HepG2 (cell line): ENCODE data around the gene YAP1. TPM values are rescaled to one million over a fixed set of nuclear protein-coding genes. Genes with fewer than 3 reads are reported as not detected.

Source experiments
- HNRNPL ChIP-seq: fragments of 200-400 bp; formaldehyde crosslinking; IDR thresholded peaks from 2 replicates; pipeline ENCODE4 v1.6.1; 2017; ENCODE audit warnings: mild to moderate bottlenecking, low read depth, low read length
- HOXA3 ChIP-seq: sonication (generic); formaldehyde crosslinking; IDR thresholded peaks from 2 replicates; pipeline ENCODE4 v1.5.0; 2020; ENCODE audit warnings: missing genetic modification reagents
- MBNL3 ChIP-seq: fragments of 250-450 bp; sonication (Bioruptor Pico); conservative IDR thresholded peaks from 2 replicates; pipeline ENCODE4 v1.8.0; 2022; ENCODE audit warnings: mild to moderate bottlenecking, inconsistent platforms
- MIXL1 ChIP-seq: IDR thresholded peaks from 2 replicates; pipeline ENCODE4 v1.6.1; 2016
- PRPF4 ChIP-seq: fragments of 200-400 bp; formaldehyde crosslinking; IDR thresholded peaks from 2 replicates; pipeline ENCODE4 v1.6.1; 2016; ENCODE audit warnings: low read length, low read depth; ENCODE audit not compliant: poor library complexity, severe bottlenecking
- SRF ChIP-seq: IDR thresholded peaks from 2 replicates; pipeline ENCODE4 v1.6.1; 2011; ENCODE audit warnings: mild to moderate bottlenecking, low read depth, low read length, moderate library complexity
- ZIK1 ChIP-seq: sonication (generic); formaldehyde crosslinking; IDR thresholded peaks from 2 replicates; pipeline ENCODE4 v1.5.0; 2020; ENCODE audit warnings: mild to moderate bottlenecking, low read depth, missing genetic modification reagents, borderline replicate concordance
- ZNF343 ChIP-seq: sonication (generic); formaldehyde crosslinking; IDR thresholded peaks from 2 replicates; pipeline ENCODE4 v1.4.0; 2020; ENCODE audit warnings: mild to moderate bottlenecking, missing genetic modification reagents
- ZNF746 ChIP-seq: sonication (generic); formaldehyde crosslinking; IDR thresholded peaks from 2 replicates; pipeline ENCODE4 v1.8.0; 2022; ENCODE audit warnings: mild to moderate bottlenecking, missing genetic modification reagents
- ZNF775 ChIP-seq: sonication (generic); formaldehyde crosslinking; IDR thresholded peaks from 2 replicates; pipeline ENCODE4 v1.4.0; 2020; ENCODE audit warnings: missing genetic modification reagents, mild to moderate bottlenecking, moderate library complexity, borderline replicate concordance
- ZNF83 ChIP-seq: sonication (generic); formaldehyde crosslinking; IDR thresholded peaks from 2 replicates; pipeline ENCODE4 v1.4.0; 2020; ENCODE audit warnings: missing genetic modification reagents, mild to moderate bottlenecking, borderline replicate concordance
- polyA plus RNA-seq, 8 experiments: library from polyadenylated mRNA; depleted of rRNA in 3 of 8; stranded (reverse) in 7 of 8; unstranded in 1 of 8; fragments of >200 nt; fragmentation: Illumina TruSeq in 4 of 8; extraction: Trizol in 4 of 8; gene quantifications; 2 replicates each; pipeline versions ENCODE4 v1.2.1 to v1.2.3, GENCODE V29; 2011 to 2016; ENCODE audit warnings: low read depth in 4 of 8, missing spikeins in 1 of 8, mixed read lengths in 1 of 8; ENCODE audit not compliant: insufficient read depth in 1 of 8
- total RNA-seq, 5 experiments: library from RNA; depleted of rRNA; stranded (reverse); fragments of >200 nt; fragmentation: Illumina TruSeq; extraction: Trizol; gene quantifications; 2 replicates each; pipeline ENCODE4 v1.2.3, GENCODE V29; 2016; ENCODE audit warnings: low read depth in 1 of 5
- TF ChIP-seq, protein P1 (sequence below): sonication (generic); formaldehyde crosslinking; conservative IDR thresholded peaks from 2 replicates; pipeline ENCODE4 v1.4.0; 2020; ENCODE audit warnings: missing genetic modification reagents
- TF ChIP-seq, protein P2 (sequence below): sonication (generic); formaldehyde crosslinking; IDR thresholded peaks from 2 replicates; pipeline ENCODE4 v1.8.0; 2022; ENCODE audit warnings: missing genetic modification reagents, low read depth, mild to moderate bottlenecking, borderline replicate concordance
- TF ChIP-seq, protein P3 (sequence below): sonication (generic); formaldehyde crosslinking; IDR thresholded peaks from 2 replicates; pipeline ENCODE4 v1.5.1; 2020; ENCODE audit warnings: mild to moderate bottlenecking, missing genetic modification reagents, borderline replicate concordance
- TF ChIP-seq, protein P4 (sequence below): sonication (generic); formaldehyde crosslinking; IDR thresholded peaks from 2 replicates; pipeline ENCODE4 v1.8.0; 2022; ENCODE audit warnings: missing genetic modification reagents, mild to moderate bottlenecking, moderate library complexity, borderline replicate concordance
- TF ChIP-seq, protein P5 (sequence below): sonication (generic); formaldehyde crosslinking; IDR thresholded peaks from 2 replicates; pipeline ENCODE4 v1.4.0; 2020; ENCODE audit warnings: missing genetic modification reagents

YAP1 gene
- total and polyA plus RNA-seq, 2 of the 13 experiments (the other 11 are each of a cell fraction or from before 2014, with no cell fraction given), result 59.5 to 91.0 TPM

DNA sequence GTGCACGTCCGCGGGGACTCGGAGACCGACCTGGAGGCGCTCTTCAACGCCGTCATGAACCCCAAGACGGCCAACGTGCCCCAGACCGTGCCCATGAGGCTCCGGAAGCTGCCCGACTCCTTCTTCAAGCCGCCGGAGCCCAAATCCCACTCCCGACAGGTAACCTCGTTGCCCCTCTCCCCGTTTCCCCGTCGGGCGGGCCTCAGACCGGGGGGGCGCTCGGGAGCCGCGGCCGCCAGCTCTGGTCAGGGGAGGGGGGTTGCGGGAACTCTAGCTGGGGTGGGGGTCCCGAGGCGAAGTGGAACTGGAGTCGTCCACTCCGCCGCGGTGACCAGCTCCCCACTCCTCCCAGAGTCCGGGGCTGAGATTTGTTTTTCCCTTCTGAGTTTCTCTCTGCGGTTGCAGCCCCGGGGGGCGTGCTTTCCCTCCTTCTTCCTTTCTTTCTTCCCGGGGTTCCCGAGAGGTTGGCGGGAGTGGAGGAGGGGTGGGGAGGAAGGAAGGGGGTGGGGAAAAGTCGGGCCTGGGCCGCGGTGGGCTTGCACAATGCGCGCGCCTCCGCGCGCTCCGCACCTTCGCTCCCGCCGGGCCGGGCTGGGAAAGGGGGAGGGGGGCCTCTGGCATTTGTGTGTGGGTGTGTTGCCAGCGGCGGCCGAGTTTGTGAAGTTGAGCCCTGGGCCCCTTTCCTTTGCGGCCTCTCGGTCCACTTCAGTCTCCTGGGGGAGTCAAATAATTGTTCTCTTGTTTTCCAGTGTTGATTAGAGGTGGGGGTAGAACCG, 952 bp downstream of the YAP1 start (continued):
- TF ChIP-seq HNRNPL (0 out of 2 replicates have a peak, but pooled peaks have one; percentile 78), ZNF746 (CRISPR knock-in tag) (peak; percentile 86), ZIK1 (CRISPR knock-in tag) (no peak), HOXA3 (CRISPR knock-in tag) (peak; percentile 57), ZNF343 (CRISPR knock-in tag) (0 out of 2 replicates have a peak, but pooled peaks have one; percentile 43), ZNF83 (CRISPR knock-in tag) (0 out of 2 replicates have a peak, but pooled peaks have one; percentile 60), MIXL1 (CRISPR knock-in tag) (no peak), SRF (no peak), ZNF775 (no peak), MBNL3 (CRISPR knock-in tag) (no peak), PRPF4 (peak; percentile 75)
- TF ChIP-seq, protein P1, sequence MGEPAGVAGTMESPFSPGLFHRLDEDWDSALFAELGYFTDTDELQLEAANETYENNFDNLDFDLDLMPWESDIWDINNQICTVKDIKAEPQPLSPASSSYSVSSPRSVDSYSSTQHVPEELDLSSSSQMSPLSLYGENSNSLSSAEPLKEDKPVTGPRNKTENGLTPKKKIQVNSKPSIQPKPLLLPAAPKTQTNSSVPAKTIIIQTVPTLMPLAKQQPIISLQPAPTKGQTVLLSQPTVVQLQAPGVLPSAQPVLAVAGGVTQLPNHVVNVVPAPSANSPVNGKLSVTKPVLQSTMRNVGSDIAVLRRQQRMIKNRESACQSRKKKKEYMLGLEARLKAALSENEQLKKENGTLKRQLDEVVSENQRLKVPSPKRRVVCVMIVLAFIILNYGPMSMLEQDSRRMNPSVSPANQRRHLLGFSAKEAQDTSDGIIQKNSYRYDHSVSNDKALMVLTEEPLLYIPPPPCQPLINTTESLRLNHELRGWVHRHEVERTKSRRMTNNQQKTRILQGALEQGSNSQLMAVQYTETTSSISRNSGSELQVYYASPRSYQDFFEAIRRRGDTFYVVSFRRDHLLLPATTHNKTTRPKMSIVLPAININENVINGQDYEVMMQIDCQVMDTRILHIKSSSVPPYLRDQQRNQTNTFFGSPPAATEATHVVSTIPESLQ (CRISPR knock-in tag), result no peak
- TF ChIP-seq, protein P2, sequence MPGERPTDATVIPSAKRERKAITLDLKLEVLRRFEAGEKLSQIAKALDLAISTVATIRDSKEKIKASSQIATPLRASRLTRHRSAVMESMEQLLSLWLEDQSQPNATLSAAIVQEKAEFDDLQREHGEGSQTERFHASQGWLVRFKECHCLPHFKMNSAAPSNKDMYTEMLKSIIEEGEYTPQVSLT (CRISPR knock-in tag), result no peak
- TF ChIP-seq, protein P3, sequence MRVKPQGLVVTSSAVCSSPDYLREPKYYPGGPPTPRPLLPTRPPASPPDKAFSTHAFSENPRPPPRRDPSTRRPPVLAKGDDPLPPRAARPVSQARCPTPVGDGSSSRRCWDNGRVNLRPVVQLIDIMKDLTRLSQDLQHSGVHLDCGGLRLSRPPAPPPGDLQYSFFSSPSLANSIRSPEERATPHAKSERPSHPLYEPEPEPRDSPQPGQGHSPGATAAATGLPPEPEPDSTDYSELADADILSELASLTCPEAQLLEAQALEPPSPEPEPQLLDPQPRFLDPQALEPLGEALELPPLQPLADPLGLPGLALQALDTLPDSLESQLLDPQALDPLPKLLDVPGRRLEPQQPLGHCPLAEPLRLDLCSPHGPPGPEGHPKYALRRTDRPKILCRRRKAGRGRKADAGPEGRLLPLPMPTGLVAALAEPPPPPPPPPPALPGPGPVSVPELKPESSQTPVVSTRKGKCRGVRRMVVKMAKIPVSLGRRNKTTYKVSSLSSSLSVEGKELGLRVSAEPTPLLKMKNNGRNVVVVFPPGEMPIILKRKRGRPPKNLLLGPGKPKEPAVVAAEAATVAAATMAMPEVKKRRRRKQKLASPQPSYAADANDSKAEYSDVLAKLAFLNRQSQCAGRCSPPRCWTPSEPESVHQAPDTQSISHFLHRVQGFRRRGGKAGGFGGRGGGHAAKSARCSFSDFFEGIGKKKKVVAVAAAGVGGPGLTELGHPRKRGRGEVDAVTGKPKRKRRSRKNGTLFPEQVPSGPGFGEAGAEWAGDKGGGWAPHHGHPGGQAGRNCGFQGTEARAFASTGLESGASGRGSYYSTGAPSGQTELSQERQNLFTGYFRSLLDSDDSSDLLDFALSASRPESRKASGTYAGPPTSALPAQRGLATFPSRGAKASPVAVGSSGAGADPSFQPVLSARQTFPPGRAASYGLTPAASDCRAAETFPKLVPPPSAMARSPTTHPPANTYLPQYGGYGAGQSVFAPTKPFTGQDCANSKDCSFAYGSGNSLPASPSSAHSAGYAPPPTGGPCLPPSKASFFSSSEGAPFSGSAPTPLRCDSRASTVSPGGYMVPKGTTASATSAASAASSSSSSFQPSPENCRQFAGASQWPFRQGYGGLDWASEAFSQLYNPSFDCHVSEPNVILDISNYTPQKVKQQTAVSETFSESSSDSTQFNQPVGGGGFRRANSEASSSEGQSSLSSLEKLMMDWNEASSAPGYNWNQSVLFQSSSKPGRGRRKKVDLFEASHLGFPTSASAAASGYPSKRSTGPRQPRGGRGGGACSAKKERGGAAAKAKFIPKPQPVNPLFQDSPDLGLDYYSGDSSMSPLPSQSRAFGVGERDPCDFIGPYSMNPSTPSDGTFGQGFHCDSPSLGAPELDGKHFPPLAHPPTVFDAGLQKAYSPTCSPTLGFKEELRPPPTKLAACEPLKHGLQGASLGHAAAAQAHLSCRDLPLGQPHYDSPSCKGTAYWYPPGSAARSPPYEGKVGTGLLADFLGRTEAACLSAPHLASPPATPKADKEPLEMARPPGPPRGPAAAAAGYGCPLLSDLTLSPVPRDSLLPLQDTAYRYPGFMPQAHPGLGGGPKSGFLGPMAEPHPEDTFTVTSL, result no peak; the same call in 1 of the 2 replicates
- TF ChIP-seq, protein P4, sequence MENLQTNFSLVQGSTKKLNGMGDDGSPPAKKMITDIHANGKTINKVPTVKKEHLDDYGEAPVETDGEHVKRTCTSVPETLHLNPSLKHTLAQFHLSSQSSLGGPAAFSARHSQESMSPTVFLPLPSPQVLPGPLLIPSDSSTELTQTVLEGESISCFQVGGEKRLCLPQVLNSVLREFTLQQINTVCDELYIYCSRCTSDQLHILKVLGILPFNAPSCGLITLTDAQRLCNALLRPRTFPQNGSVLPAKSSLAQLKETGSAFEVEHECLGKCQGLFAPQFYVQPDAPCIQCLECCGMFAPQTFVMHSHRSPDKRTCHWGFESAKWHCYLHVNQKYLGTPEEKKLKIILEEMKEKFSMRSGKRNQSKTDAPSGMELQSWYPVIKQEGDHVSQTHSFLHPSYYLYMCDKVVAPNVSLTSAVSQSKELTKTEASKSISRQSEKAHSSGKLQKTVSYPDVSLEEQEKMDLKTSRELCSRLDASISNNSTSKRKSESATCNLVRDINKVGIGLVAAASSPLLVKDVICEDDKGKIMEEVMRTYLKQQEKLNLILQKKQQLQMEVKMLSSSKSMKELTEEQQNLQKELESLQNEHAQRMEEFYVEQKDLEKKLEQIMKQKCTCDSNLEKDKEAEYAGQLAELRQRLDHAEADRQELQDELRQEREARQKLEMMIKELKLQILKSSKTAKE (CRISPR knock-in tag), result peak; percentile 6; the same call in 1 of the 2 replicates
- TF ChIP-seq, protein P5, sequence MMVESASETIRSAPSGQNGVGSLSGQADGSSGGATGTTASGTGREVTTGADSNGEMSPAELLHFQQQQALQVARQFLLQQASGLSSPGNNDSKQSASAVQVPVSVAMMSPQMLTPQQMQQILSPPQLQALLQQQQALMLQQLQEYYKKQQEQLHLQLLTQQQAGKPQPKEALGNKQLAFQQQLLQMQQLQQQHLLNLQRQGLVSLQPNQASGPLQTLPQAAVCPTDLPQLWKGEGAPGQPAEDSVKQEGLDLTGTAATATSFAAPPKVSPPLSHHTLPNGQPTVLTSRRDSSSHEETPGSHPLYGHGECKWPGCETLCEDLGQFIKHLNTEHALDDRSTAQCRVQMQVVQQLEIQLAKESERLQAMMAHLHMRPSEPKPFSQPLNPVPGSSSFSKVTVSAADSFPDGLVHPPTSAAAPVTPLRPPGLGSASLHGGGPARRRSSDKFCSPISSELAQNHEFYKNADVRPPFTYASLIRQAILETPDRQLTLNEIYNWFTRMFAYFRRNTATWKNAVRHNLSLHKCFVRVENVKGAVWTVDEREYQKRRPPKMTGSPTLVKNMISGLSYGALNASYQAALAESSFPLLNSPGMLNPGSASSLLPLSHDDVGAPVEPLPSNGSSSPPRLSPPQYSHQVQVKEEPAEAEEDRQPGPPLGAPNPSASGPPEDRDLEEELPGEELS (CRISPR knock-in tag), result peak; percentile 91
